CD4-positive, alpha-beta T cell (primary cell): ENCODE results near the gene VWC2L. TPM values are rescaled to one million over a fixed set of nuclear protein-coding genes. Genes with fewer than 3 reads are reported as not detected.

Experiments
- ATAC-seq: fragments of 200-7000 bp; cut with Tn5 transposase; one replicate; pipeline ENCODE4 v1.10.0; 2022; ENCODE audit warnings: mild to moderate bottlenecking; ENCODE audit not compliant: poor library complexity
- CTCF ChIA-PET: fragments of 350-600 bp; sonication (Branson Sonifier 250); formaldehyde crosslinking; loops from one replicate; lab custom pipeline; 2021; ENCODE audit warnings: antibody characterized with exemption, inconsistent platforms; lab: Charles Lee
- POLR2A ChIA-PET: fragments of 350-600 bp; sonication (Branson Sonifier 250); formaldehyde crosslinking; loops from one replicate; lab custom pipeline; 2021; ENCODE audit warnings: antibody characterized with exemption, inconsistent platforms; lab: Charles Lee
- DNase-seq, 14 experiments: peaks; one replicate each; pipeline ENCODE4 v3.0.0-alpha.2; 2013 to 2020; ENCODE audit warnings: mixed read lengths in 2 of 14
- H3K27ac ChIP-seq, 2 donors: one replicate each; pipeline versions ENCODE4 v1.5.1 to v1.7.0; 2013; ENCODE audit warnings: low read length in 2 of 2, low read depth in 1 of 2, mild to moderate bottlenecking in 1 of 2
- H3K27me3 ChIP-seq, 2 experiments: 1 replicate in 1 of 2; 2 replicates in 1 of 2; pipeline versions ENCODE4 v1.6.1 to v1.7.0; 2013; ENCODE audit warnings: low read length in 2 of 2, control low read depth in 1 of 2, mild to moderate bottlenecking in 1 of 2, moderate library complexity in 1 of 2; ENCODE audit not compliant: insufficient read depth in 2 of 2, control insufficient read depth in 1 of 2
- H3K36me3 ChIP-seq: one replicate; pipeline ENCODE4 v1.6.1; 2013; ENCODE audit warnings: low read length, control low read depth; ENCODE audit not compliant: insufficient read depth
- H3K4me1 ChIP-seq: one replicate; pipeline ENCODE4 v1.6.1; 2013; ENCODE audit warnings: low read length, control low read depth; ENCODE audit not compliant: insufficient read depth
- H3K4me3 ChIP-seq: one replicate; pipeline ENCODE4 v1.5.1; 2013; ENCODE audit warnings: mild to moderate bottlenecking, low read length, moderate library complexity
- H3K9me3 ChIP-seq, 2 experiments: 1 replicate in 1 of 2; 2 replicates in 1 of 2; pipeline versions ENCODE4 v1.6.1 to v1.7.0; 2013; ENCODE audit warnings: low read length in 2 of 2, mild to moderate bottlenecking in 2 of 2, control low read depth in 1 of 2, moderate library complexity in 1 of 2; ENCODE audit not compliant: control insufficient read depth in 1 of 2, insufficient read depth in 1 of 2
- H3K27ac Mint-ChIP-seq: one replicate; pipeline ENCODE4 v1.8.0; 2020; ENCODE audit warnings: mixed read lengths
- H3K27me3 Mint-ChIP-seq: one replicate; pipeline ENCODE4 v1.8.0; 2021; ENCODE audit warnings: mixed read lengths
- H3K36me3 Mint-ChIP-seq: one replicate; pipeline ENCODE4 v1.8.0; 2021; ENCODE audit warnings: low read depth, mixed read lengths
- H3K4me1 Mint-ChIP-seq: one replicate; pipeline ENCODE4 v1.8.0; 2021; ENCODE audit warnings: low read depth, mixed read lengths
- H3K4me3 Mint-ChIP-seq: one replicate; pipeline ENCODE4 v1.8.0; 2020; ENCODE audit warnings: mild to moderate bottlenecking, mixed read lengths
- H3K9me3 Mint-ChIP-seq: one replicate; pipeline ENCODE4 v1.8.0; 2020; ENCODE audit warnings: mixed read lengths
- CTCF ChIP-seq: fragments of 200-600 bp; IDR thresholded peaks from one replicate; pipeline ENCODE4 v1.8.0; 2022; ENCODE audit warnings: antibody characterized with exemption, mild to moderate bottlenecking
- intact Hi-C, 2 experiments: fragments of 100-400 bp; cut with DNase I in 1 of 2; cut with micrococcal nuclease in 1 of 2; formaldehyde crosslinking; loops; one replicate each; pipeline versions ENCODE4 v1.15.1 to v1.9.0; 2023 to 2025; cut with DNase I, micrococcal nuclease
- total RNA-seq, 174 experiments: library from RNA in 2 of 174; stranded (reverse) in 2 of 174; gene quantifications; one replicate each; pipeline ENCODE4 v1.2.3 and lab custom pipeline; 2021 to 2026

The VWC2L gene
- total RNA-seq, 2 experiments from 2014 or later, result not detected

GRCh38 chr2:214578442-214578841, 167.6 kb downstream of the VWC2L start:
- Mint-ChIP-seq H3K27ac (no peak overlapping the region), H3K9me3 (no peaks in the 10 kb centered on the region), H3K4me1 (peaks cover 7% of the 10 kb centered on the region), H3K36me3 (no peaks in the 10 kb centered on the region), H3K27me3 (no peaks in the 10 kb centered on the region), H3K4me3 (no peak overlapping the region)
- no peaks in the 10 kb centered on the region for H3K36me3 ChIP-seq
- TF ChIP-seq CTCF, result no peak
- no peak for DNase-seq
- no peaks in the 10 kb centered on the region for H3K27me3 ChIP-seq
- CTCF ChIA-PET, result no interaction called here
- H3K4me1 ChIP-seq, result no peaks in the 10 kb centered on the region
- no peaks in the 10 kb centered on the region for H3K9me3 ChIP-seq
- no peak overlapping the region for H3K4me3 ChIP-seq
- POLR2A ChIA-PET, result no interaction called here
- H3K27ac ChIP-seq, result no peak overlapping the region
- intact Hi-C loops, result no loop called here
- ATAC-seq, result no peak

- H3K36me3 ChIP-seq, result no peaks in the 10 kb centered on the region
- DNase-seq (no peak), ATAC-seq (no peak)
- intact Hi-C loops, result no loop called here
- no peaks in the 10 kb centered on the region for H3K4me1 ChIP-seq
- H3K9me3 Mint-ChIP-seq, result no peaks in the 10 kb centered on the region
- peaks cover 7% of the 10 kb centered on the region for H3K4me1 Mint-ChIP-seq
- H3K9me3 ChIP-seq, result no peaks in the 10 kb centered on the region
- no peak overlapping the region for H3K4me3 Mint-ChIP-seq
- ChIA-PET POLR2A (no interaction called here), CTCF (no interaction called here)
- H3K27ac Mint-ChIP-seq, result no peak overlapping the region
- H3K4me3 ChIP-seq, result no peak overlapping the region
- H3K36me3 Mint-ChIP-seq, result no peaks in the 10 kb centered on the region
- no peak for TF ChIP-seq CTCF
- H3K27ac ChIP-seq, result no peak overlapping the region
- no peaks in the 10 kb centered on the region for H3K27me3 ChIP-seq
- no peaks in the 10 kb centered on the region for H3K27me3 Mint-ChIP-seq
Observed at GRCh38 chr2:214579035-214579434, 168.2 kb downstream of the VWC2L start.

GRCh38 chr2:214587442-214587841, 176.6 kb downstream of the VWC2L start:
- Histone ChIP-seq H3K36me3 (no peaks in the 10 kb centered on the region), H3K27ac (no peak overlapping the region), H3K27me3 (no peaks in the 10 kb centered on the region), H3K9me3 (no peaks in the 10 kb centered on the region), H3K4me1 (no peaks in the 10 kb centered on the region), H3K4me3 (no peak overlapping the region)
- ATAC-seq (no peak), DNase-seq (no peak)
- Mint-ChIP-seq H3K4me1 (no peaks in the 10 kb centered on the region), H3K4me3 (no peak overlapping the region), H3K36me3 (no peaks in the 10 kb centered on the region), H3K27ac (no peak overlapping the region), H3K9me3 (no peaks in the 10 kb centered on the region), H3K27me3 (no peaks in the 10 kb centered on the region)
- POLR2A ChIA-PET, result no interaction called here
- intact Hi-C loops, result no loop called here
- no peak for TF ChIP-seq CTCF
- CTCF ChIA-PET, result no interaction called here
